HT1080 (cell line): ENCODE data around the gene CYP2A13. TPM values are rescaled to one million over a fixed set of nuclear protein-coding genes. Genes with fewer than 3 reads are reported as not detected.
"Not testable (repeated sequence)": the region's sequence is repeated elsewhere in the genome, so short reads cannot be mapped to it uniquely, and the experiment has no call there.

Source experiments
- DNase-seq: peaks from one replicate; pipeline ENCODE4 v3.0.0-alpha.2; 2015; ENCODE audit warnings: low read depth
- polyA plus RNA-seq, 2 experiments: library from polyadenylated mRNA; depleted of rRNA; stranded (reverse); fragments of >200 nt; gene quantifications; 2 replicates each; pipeline ENCODE4 v1.2.3, GENCODE V29; 2015
- total RNA-seq: library from RNA; depleted of rRNA; stranded (reverse); fragments of >200 nt; shearing (Covaris generic); gene quantifications from 2 replicates; pipeline ENCODE4 v1.2.3, GENCODE V29; 2014; rRNA removed

Gene CYP2A13
- total RNA-seq: not detected in 2 replicates
- not detected in 2 replicates for polyA plus RNA-seq (2015; cell fraction: cytosol; rRNA removed)
- polyA plus RNA-seq (2015; cell fraction: nucleus; rRNA removed): not detected in 2 replicates

GRCh38 chr19:41088151-41088550 lies at the start of gene CYP2A13:
CYP2A13 (plus strand) TSS chr19:41088451; CDS start chr19:41088472, 21 bp downstream.
- DNase-seq: no peak

- DNase-seq: no peak
Measured at GRCh38 chr19:41039806-41040205, 48.4 kb upstream of the CYP2A13 start.

GRCh38 chr19:41045095-41045494 lies 43.2 kb upstream of the CYP2A13 start:
- DNase-seq: peak; percentile 34

GRCh38 chr19:41050426-41050825 lies 37.8 kb upstream of the CYP2A13 start:
- DNase-seq: no peak

- DNase-seq: not testable (repeated sequence)
Measured at GRCh38 chr19:41052162-41052561, 36.1 kb upstream of the CYP2A13 start.

GRCh38 chr19:41053331-41053730 lies 34.9 kb upstream of the CYP2A13 start:
- DNase-seq: not testable (repeated sequence)

GRCh38 chr19:41064974-41065569 lies 23.2 kb upstream of the CYP2A13 start:
- peak; percentile 55 for DNase-seq

GRCh38 chr19:41076286-41076685 lies 12.0 kb upstream of the CYP2A13 start:
- no peak for DNase-seq

GRCh38 chr19:41083516-41083915 lies 4.7 kb upstream of the CYP2A13 start:
- DNase-seq: peak; percentile 18

- DNase-seq: no peak
Measured at GRCh38 chr19:41085748-41086415, 2.4 kb upstream of the CYP2A13 start.

- no peak for DNase-seq
Measured at GRCh38 chr19:41089959-41090358, 1.7 kb downstream of the CYP2A13 start.

GRCh38 chr19:41095703-41096102 lies 7.5 kb downstream of the CYP2A13 start:
- no peak for DNase-seq

- no peak for DNase-seq
Measured at GRCh38 chr19:41096353-41096752, 8.1 kb downstream of the CYP2A13 start.

GRCh38 chr19:41097302-41097701 lies 9.1 kb downstream of the CYP2A13 start:
- DNase-seq: no peak

GRCh38 chr19:41098762-41099161 lies 10.5 kb downstream of the CYP2A13 start:
- no peak for DNase-seq

GRCh38 chr19:41102210-41102609 lies 14.0 kb downstream of the CYP2A13 start:
- DNase-seq: not testable (repeated sequence)

GRCh38 chr19:41106177-41106576 lies 17.9 kb downstream of the CYP2A13 start:
- no peak for DNase-seq

- no peak for DNase-seq
Measured at GRCh38 chr19:41111296-41111695, 23.0 kb downstream of the CYP2A13 start.

GRCh38 chr19:41111750-41112295 lies 23.6 kb downstream of the CYP2A13 start:
- DNase-seq: no peak

GRCh38 chr19:41112728-41113290 lies 24.6 kb downstream of the CYP2A13 start:
- no peak for DNase-seq

- no peak for DNase-seq
Measured at GRCh38 chr19:41114132-41114531, 25.9 kb downstream of the CYP2A13 start, which contains the start of gene CYP2F1. CYP2F1 (plus strand) TSS chr19:41114432; CDS start chr19:41116189, 1,757 bp downstream.

GRCh38 chr19:41116261-41116660 lies 28.0 kb downstream of the CYP2A13 start:
- DNase-seq: no peak
